ENCODE results near the gene UGGT1. TPM values are rescaled to one million over a fixed set of nuclear protein-coding genes. Genes with fewer than 3 reads are reported as not detected.

Gene UGGT1
- total RNA-seq, 1 experiment from 2014 or later, result 51.8 TPM

GRCh38 chr2:128069769-128070168, 21.2 kb upstream of the UGGT1 start (continued):
- no peak for TF ChIP-seq SIN3A (IDR thresholded peaks at IDR 0.05; ENCODE audit: low read depth)
- TF ChIP-seq SP1 (IDR thresholded peaks at IDR 0.05; ENCODE audit: low read depth), result no peak

- Histone ChIP-seq H3K27me3 (ENCODE audit: insufficient read depth, low read length) (no peaks in the 10 kb centered on the region), H3K9me2 (ENCODE audit: insufficient read depth) (no peaks in the 10 kb centered on the region), H3K4me1 (ENCODE audit: control insufficient read depth in 1 of 2, insufficient read depth in 2 of 2, low read length in 2 of 2) (no peaks in the 10 kb centered on the region), H3K79me2 (ENCODE audit: insufficient read depth, low read length) (no peaks in the 10 kb centered on the region), H3K27ac (ENCODE audit: low read depth, low read length) (no peak overlapping the region), H2AFZ (ENCODE audit: low read depth, low read length, poor library complexity, severe bottlenecking) (no peak overlapping the region), H3K4me2 (ENCODE audit: low read length) (no peak overlapping the region), H3K9me3 (ENCODE audit: control insufficient read depth in 1 of 2, insufficient read depth in 1 of 2, low read depth in 1 of 2, low read length in 2 of 2) (no peaks in the 10 kb centered on the region), H3K9ac (ENCODE audit: low read length) (no peak overlapping the region), H3K4me3 (replicated peaks in 1 of 2; ENCODE audit: low read depth in 1 of 2, low read length in 2 of 2) (no peak overlapping the region), H4K20me1 (ENCODE audit: insufficient read depth) (no peaks in the 10 kb centered on the region), H3K36me3 (ENCODE audit: control insufficient read depth in 1 of 2, insufficient read depth in 2 of 2, low read length in 2 of 2) (no peaks in the 10 kb centered on the region)
- DNase-seq (ENCODE audit: low read depth, low spot score) (no peak), ATAC-seq (no peak)
- POLR2A ChIA-PET, result no interaction called here
- RAD21 ChIA-PET (ENCODE audit: low non-redundant PET in 1 of 2, low total read pairs in 2 of 2, uncharacterized antibody in 2 of 2, unreplicated experiment in 2 of 2), result no interaction called here
- TF ChIP-seq ATF3 (IDR thresholded peaks at IDR 0.05), result no peak
- TF ChIP-seq CEBPB (IDR thresholded peaks at IDR 0.05; ENCODE audit: low read depth), result no peak
- TF ChIP-seq EZH2 (IDR thresholded peaks at IDR 0.05), result no peak
- intact Hi-C loops (cut with micrococcal nuclease), result no loop called here
- CTCF ChIA-PET, result no interaction called here
- BruUV-seq (replicated peaks), result no TSS peak
These were observed 17.7 kb upstream of the UGGT1 start for GRCh38 chr2:128073278-128073677.

- no TSS peak for BruUV-seq (replicated peaks)
- no peaks in the 10 kb centered on the region for H3K9me3 ChIP-seq (ENCODE audit: control insufficient read depth in 1 of 2, insufficient read depth in 1 of 2, low read depth in 1 of 2, low read length in 2 of 2)
- TF ChIP-seq EZH2 (IDR thresholded peaks at IDR 0.05) (no peak), TCF7L2 (IDR thresholded peaks at IDR 0.05; ENCODE audit: borderline replicate concordance, extremely low read depth, insufficient read depth, insufficient read length) (no peak), POLR2AphosphoS5 (IDR thresholded peaks at IDR 0.05; ENCODE audit: low read depth, low read length) (no peak), YY1 (IDR thresholded peaks at IDR 0.05; ENCODE audit: extremely low read depth, insufficient replicate concordance, low read depth, low read length) (no peak), SRF (IDR thresholded peaks at IDR 0.05; ENCODE audit: low read depth) (no peak), MAX (IDR thresholded peaks at IDR 0.05) (no peak), ZBTB33 (IDR thresholded peaks at IDR 0.05; ENCODE audit: extremely low read depth, insufficient replicate concordance, low read length) (no peak), ATF3 (IDR thresholded peaks at IDR 0.05) (no peak), SP1 (IDR thresholded peaks at IDR 0.05; ENCODE audit: low read depth) (no peak), ZFX (IDR thresholded peaks at IDR 0.05) (no peak)
These were observed 14.4 kb upstream of the UGGT1 start for GRCh38 chr2:128076461-128077106.

More at GRCh38 chr2:128076461-128077106, 14.4 kb upstream of the UGGT1 start:
- Histone ChIP-seq H3K36me3 (ENCODE audit: control insufficient read depth in 1 of 2, insufficient read depth in 2 of 2, low read length in 2 of 2) (no peaks in the 10 kb centered on the region), H4K20me1 (ENCODE audit: insufficient read depth) (no peaks in the 10 kb centered on the region), H3K4me3 (replicated peaks in 1 of 2; ENCODE audit: low read depth in 1 of 2, low read length in 2 of 2) (no peak overlapping the region), H3K27ac (ENCODE audit: low read depth, low read length) (no peak overlapping the region), H3K4me2 (ENCODE audit: low read length) (no peak overlapping the region), H3K4me1 (ENCODE audit: control insufficient read depth in 1 of 2, insufficient read depth in 2 of 2, low read length in 2 of 2) (no peaks in the 10 kb centered on the region), H3K79me2 (ENCODE audit: insufficient read depth, low read length) (no peaks in the 10 kb centered on the region), H3K27me3 (ENCODE audit: insufficient read depth, low read length) (no peaks in the 10 kb centered on the region), H3K9me2 (ENCODE audit: insufficient read depth) (no peaks in the 10 kb centered on the region), H3K9ac (ENCODE audit: low read length) (no peak overlapping the region), H2AFZ (ENCODE audit: low read depth, low read length, poor library complexity, severe bottlenecking) (no peak overlapping the region)
- ATAC-seq, result peak; percentile 53; the same call in 1 of the 2 replicates
- ChIA-PET RAD21 (ENCODE audit: low non-redundant PET in 1 of 2, low total read pairs in 2 of 2, uncharacterized antibody in 2 of 2, unreplicated experiment in 2 of 2) (no interaction called here), CTCF (no interaction called here), POLR2A (interaction anchor here (0.7 kb wide), 1 partner anchor 497 kb away, joined by 3 read pairs; no protein-coding TSS in a partner anchor)
- DNase-seq (ENCODE audit: low read depth, low spot score), result no peak
- intact Hi-C loops (cut with micrococcal nuclease), result no loop called here

All from HCT116 (cell line).